OCI-LY7 (cell line): ENCODE results near the gene ATP8B1.

Experiments used
- EZH2phosphoT487 ChIP-seq: fragments of 200-600 bp; sonication (generic); IDR thresholded peaks from 2 replicates; pipeline ENCODE4 v1.6.1; 2018; ENCODE audit warnings: low read depth, borderline replicate concordance, mild to moderate bottlenecking, mixed run types, antibody characterized with exemption, low read length, moderate library complexity, mixed read lengths
- TF ChIP-seq, protein P1 (sequence below): fragments of 200-600 bp; sonication (generic); conservative IDR thresholded peaks from 2 replicates; pipeline ENCODE4 v1.5.1; 2014; ENCODE audit warnings: mild to moderate bottlenecking, antibody characterized with exemption, low read length, moderate library complexity, mixed read lengths

- TF ChIP-seq, protein P1, sequence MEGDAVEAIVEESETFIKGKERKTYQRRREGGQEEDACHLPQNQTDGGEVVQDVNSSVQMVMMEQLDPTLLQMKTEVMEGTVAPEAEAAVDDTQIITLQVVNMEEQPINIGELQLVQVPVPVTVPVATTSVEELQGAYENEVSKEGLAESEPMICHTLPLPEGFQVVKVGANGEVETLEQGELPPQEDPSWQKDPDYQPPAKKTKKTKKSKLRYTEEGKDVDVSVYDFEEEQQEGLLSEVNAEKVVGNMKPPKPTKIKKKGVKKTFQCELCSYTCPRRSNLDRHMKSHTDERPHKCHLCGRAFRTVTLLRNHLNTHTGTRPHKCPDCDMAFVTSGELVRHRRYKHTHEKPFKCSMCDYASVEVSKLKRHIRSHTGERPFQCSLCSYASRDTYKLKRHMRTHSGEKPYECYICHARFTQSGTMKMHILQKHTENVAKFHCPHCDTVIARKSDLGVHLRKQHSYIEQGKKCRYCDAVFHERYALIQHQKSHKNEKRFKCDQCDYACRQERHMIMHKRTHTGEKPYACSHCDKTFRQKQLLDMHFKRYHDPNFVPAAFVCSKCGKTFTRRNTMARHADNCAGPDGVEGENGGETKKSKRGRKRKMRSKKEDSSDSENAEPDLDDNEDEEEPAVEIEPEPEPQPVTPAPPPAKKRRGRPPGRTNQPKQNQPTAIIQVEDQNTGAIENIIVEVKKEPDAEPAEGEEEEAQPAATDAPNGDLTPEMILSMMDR = no peak
- TF ChIP-seq EZH2phosphoT487 = no peak
Measured at GRCh38 chr18:57705832-57706595, 97.1 kb downstream of the ATP8B1 start.
